Endothelial cell of umbilical vein (primary cell): ENCODE measurements around the gene SLC5A2.

ENCODE experiments used
- GATA2 ChIP-seq: IDR thresholded peaks from 2 replicates; pipeline ENCODE4 v1.7.0; 2011; ENCODE audit warnings: low read depth, mild to moderate bottlenecking, moderate library complexity, mixed read lengths, low read length; ENCODE audit not compliant: insufficient read length, insufficient read depth
- MYC ChIP-seq: IDR thresholded peaks from one replicate; pipeline ENCODE4 v1.6.1; 2011; ENCODE audit warnings: mild to moderate bottlenecking, low read depth, low read length
- POLR2A ChIP-seq: IDR thresholded peaks from 2 replicates; pipeline ENCODE4 v1.6.1; 2012; ENCODE audit warnings: low read depth, mild to moderate bottlenecking, control low read depth, low read length
- POLR2AphosphoS5 ChIP-seq: IDR thresholded peaks from 2 replicates; pipeline ENCODE4 v1.6.1; 2012; ENCODE audit warnings: low read depth, mild to moderate bottlenecking, control low read depth, low read length, moderate library complexity; ENCODE audit not compliant: insufficient read depth
- TF ChIP-seq, protein P1 (sequence below), 2 donors: IDR thresholded peaks; 1 replicate in 1 of 2; 2 replicates in 1 of 2; pipeline ENCODE4 v1.5.1; 2011; ENCODE audit warnings: low read length in 2 of 2, mild to moderate bottlenecking in 2 of 2, moderate library complexity in 2 of 2, control low read depth in 1 of 2, inconsistent platforms in 1 of 2, low read depth in 1 of 2; ENCODE audit not compliant: insufficient read depth in 1 of 2; ENCODE audit errors: extremely low read depth in 1 of 2
- TF ChIP-seq, protein P2 (sequence below): IDR thresholded peaks from 2 replicates; pipeline ENCODE4 v1.6.1; 2011; ENCODE audit not compliant: insufficient read depth, insufficient read length

DNA sequence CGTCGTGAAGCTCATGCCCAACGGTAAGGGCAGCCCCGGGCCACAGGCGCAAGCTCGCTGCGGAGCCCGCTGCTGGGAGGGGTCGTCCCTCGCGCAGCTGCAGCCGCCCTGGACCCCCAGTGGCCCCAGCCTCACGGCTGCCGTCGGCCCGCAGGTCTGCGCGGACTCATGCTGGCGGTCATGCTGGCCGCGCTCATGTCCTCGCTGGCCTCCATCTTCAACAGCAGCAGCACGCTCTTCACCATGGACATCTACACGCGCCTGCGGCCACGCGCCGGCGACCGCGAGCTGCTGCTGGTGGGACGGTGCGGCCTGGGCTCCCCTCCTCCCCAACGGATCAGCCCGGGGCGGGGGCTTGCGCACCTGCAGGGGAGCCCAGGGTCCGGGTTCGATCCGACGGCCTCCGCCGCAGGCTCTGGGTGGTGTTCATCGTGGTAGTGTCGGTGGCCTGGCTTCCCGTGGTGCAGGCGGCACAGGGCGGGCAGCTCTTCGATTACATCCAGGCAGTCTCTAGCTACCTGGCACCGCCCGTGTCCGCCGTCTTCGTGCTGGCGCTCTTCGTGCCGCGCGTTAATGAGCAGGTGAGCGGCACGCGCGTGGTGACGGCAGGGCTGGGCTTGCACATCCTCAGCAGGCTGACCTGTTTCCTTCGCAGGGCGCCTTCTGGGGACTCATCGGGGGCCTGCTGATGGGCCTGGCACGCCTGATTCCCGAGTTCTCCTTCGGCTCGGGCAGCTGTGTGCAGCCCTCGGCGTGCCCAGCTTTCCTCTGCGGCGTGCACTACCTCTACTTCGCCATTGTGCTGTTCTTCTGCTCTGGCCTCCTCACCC is 5.8 kb downstream of the SLC5A2 start:
- TF ChIP-seq, protein P1, sequence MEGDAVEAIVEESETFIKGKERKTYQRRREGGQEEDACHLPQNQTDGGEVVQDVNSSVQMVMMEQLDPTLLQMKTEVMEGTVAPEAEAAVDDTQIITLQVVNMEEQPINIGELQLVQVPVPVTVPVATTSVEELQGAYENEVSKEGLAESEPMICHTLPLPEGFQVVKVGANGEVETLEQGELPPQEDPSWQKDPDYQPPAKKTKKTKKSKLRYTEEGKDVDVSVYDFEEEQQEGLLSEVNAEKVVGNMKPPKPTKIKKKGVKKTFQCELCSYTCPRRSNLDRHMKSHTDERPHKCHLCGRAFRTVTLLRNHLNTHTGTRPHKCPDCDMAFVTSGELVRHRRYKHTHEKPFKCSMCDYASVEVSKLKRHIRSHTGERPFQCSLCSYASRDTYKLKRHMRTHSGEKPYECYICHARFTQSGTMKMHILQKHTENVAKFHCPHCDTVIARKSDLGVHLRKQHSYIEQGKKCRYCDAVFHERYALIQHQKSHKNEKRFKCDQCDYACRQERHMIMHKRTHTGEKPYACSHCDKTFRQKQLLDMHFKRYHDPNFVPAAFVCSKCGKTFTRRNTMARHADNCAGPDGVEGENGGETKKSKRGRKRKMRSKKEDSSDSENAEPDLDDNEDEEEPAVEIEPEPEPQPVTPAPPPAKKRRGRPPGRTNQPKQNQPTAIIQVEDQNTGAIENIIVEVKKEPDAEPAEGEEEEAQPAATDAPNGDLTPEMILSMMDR (IDR thresholded peaks at IDR 0.05; ENCODE audit: extremely low read depth in 1 of 2, insufficient read depth in 1 of 2, low read depth in 1 of 2, low read length in 2 of 2) = no peak
- TF ChIP-seq MYC (no peak), POLR2AphosphoS5 (no peak), POLR2A (no peak), GATA2 (no peak)
- TF ChIP-seq, protein P2, sequence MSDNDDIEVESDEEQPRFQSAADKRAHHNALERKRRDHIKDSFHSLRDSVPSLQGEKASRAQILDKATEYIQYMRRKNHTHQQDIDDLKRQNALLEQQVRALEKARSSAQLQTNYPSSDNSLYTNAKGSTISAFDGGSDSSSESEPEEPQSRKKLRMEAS = no peak
